Measurements from ENCODE around the gene RPL36A. TPM values are rescaled to one million over a fixed set of nuclear protein-coding genes. Genes with fewer than 3 reads are reported as not detected.

RPL36A gene
- total RNA-seq, 1 donor from 2014 or later, result 78.1 TPM

GRCh38 chrX:101386542-101386885 is 4.3 kb upstream of the RPL36A start:
- ATAC-seq, result no peak
- intact Hi-C loops (cut with DNase I), result no loop called here
- DNase-seq (ENCODE audit: missing footprints), result no peak

GRCh38 chrX:101388604-101389003 is 2.2 kb upstream of the RPL36A start:
- intact Hi-C loops (cut with DNase I), result no loop called here
- ATAC-seq (no peak), DNase-seq (ENCODE audit: missing footprints) (no peak)

- no peak for ATAC-seq
- DNase-seq (ENCODE audit: missing footprints), result no peak
- intact Hi-C loops (cut with DNase I), result no loop called here
Observed at GRCh38 chrX:101391831-101392230, 1.0 kb downstream of the RPL36A start.

GRCh38 chrX:101393530-101394305 is 2.9 kb downstream of the RPL36A start:
- ATAC-seq (no peak), DNase-seq (ENCODE audit: missing footprints) (no peak)
- intact Hi-C loops (cut with DNase I), result no loop called here

GRCh38 chrX:101394372-101394771 is 3.6 kb downstream of the RPL36A start:
- ATAC-seq (no peak), DNase-seq (ENCODE audit: missing footprints) (no peak)
- intact Hi-C loops (cut with DNase I), result no loop called here

- DNase-seq (ENCODE audit: missing footprints) (no peak), ATAC-seq (no peak)
- intact Hi-C loops (cut with DNase I), result no loop called here
Observed at GRCh38 chrX:101395789-101396188, 5.0 kb downstream of the RPL36A start.

- intact Hi-C loops (cut with DNase I), result no loop called here
- ATAC-seq, result no peak
- DNase-seq (ENCODE audit: missing footprints), result no peak
Observed at GRCh38 chrX:101397779-101398178, 7.0 kb downstream of the RPL36A start.

- no peak for ATAC-seq
- no peak for DNase-seq (ENCODE audit: missing footprints)
- intact Hi-C loops (cut with DNase I), result no loop called here
Observed at GRCh38 chrX:101398694-101399093, 7.9 kb downstream of the RPL36A start.

GRCh38 chrX:101399825-101400224 is 9.0 kb downstream of the RPL36A start:
- ATAC-seq (no peak), DNase-seq (ENCODE audit: missing footprints) (no peak)
- intact Hi-C loops (cut with DNase I), result no loop called here

GRCh38 chrX:101407167-101407747 is 16.4 kb downstream of the RPL36A start:
- DNase-seq (ENCODE audit: missing footprints) (no peak), ATAC-seq (peak; percentile 8)
- intact Hi-C loops (cut with DNase I), result no loop called here

GRCh38 chrX:101407748-101408531 is 17.1 kb downstream of the RPL36A start, which contains the start of the genes GLA and HNRNPH2:
GLA (minus strand) TSS chrX:101407925; CDS start chrX:101407903, 22 bp downstream.
HNRNPH2 (plus strand) TSS chrX:101408222; CDS start chrX:101411989, 3,767 bp downstream.
- DNase-seq (ENCODE audit: missing footprints) (peak; percentile 92), ATAC-seq (peak; percentile 100)
- intact Hi-C loops (cut with DNase I), result no loop called here

- ATAC-seq (no peak), DNase-seq (ENCODE audit: missing footprints) (no peak)
- intact Hi-C loops (cut with DNase I), result no loop called here
Observed at GRCh38 chrX:101408532-101408841, 17.7 kb downstream of the RPL36A start.

- intact Hi-C loops (cut with DNase I), result no loop called here
- no peak for DNase-seq (ENCODE audit: missing footprints)
- no peak for ATAC-seq
Observed at GRCh38 chrX:101409043-101409442, 18.2 kb downstream of the RPL36A start.

GRCh38 chrX:101410461-101410860 is 19.6 kb downstream of the RPL36A start:
- intact Hi-C loops (cut with DNase I), result loop anchor here (10.0 kb wide), 1 partner anchor 524 kb away; the partner anchor contains the start of gene ZMAT1

GRCh38 chrX:101411984-101412383 is 21.2 kb downstream of the RPL36A start:
- intact Hi-C loops (cut with DNase I), result loop anchor here (10.0 kb wide), 1 partner anchor 523 kb away; the partner anchor contains the start of gene ZMAT1
- DNase-seq (ENCODE audit: missing footprints) (no peak), ATAC-seq (no peak)

More at GRCh38 chrX:101410461-101410860, 19.6 kb downstream of the RPL36A start:
- no peak for ATAC-seq
- no peak for DNase-seq (ENCODE audit: missing footprints)

GRCh38 chrX:101415180-101416145 is 24.7 kb downstream of the RPL36A start:
- no peak for DNase-seq (ENCODE audit: missing footprints)

GRCh38 chrX:101416691-101417090 is 25.9 kb downstream of the RPL36A start:
- no peak for DNase-seq (ENCODE audit: missing footprints)
- intact Hi-C loops (cut with DNase I), result loop anchor here (2.0 to 10.0 kb wide), 3 partner anchors 136 to 518 kb away; partner anchors contain the start of genes ARMCX1 and ZMAT1
- ATAC-seq, result no peak

More at GRCh38 chrX:101415180-101416145, 24.7 kb downstream of the RPL36A start:
- ATAC-seq, result no peak
- intact Hi-C loops (cut with DNase I), result loop anchor here (2.0 to 10.0 kb wide), 3 partner anchors 137 to 519 kb away; partner anchors contain the start of genes ARMCX1 and ZMAT1

- intact Hi-C loops (cut with DNase I), result loop anchor here (2.0 to 10.0 kb wide), 3 partner anchors 135 to 518 kb away; partner anchors contain the start of genes ARMCX1 and ZMAT1
- DNase-seq (ENCODE audit: missing footprints) (no peak), ATAC-seq (no peak)
Observed at GRCh38 chrX:101417190-101417589, 26.4 kb downstream of the RPL36A start.

All from Right ventricle myocardium inferior (tissue), 1 donor.